OCI-M1 (cell line): ENCODE data around the gene NAA16.
"Not testable (repeated sequence)": the region's sequence is repeated elsewhere in the genome, so short reads cannot be mapped to it uniquely, and the experiment has no call there.

Experiments used
- DNase-seq: peaks from one replicate; lab custom pipeline; 2025; lab: John Stamatoyannopoulos, UW

NAA16 gene

GRCh38 chr13:41356385-41356648, 45.2 kb downstream of the NAA16 start:
- DNase-seq: not testable (repeated sequence)

DNA sequence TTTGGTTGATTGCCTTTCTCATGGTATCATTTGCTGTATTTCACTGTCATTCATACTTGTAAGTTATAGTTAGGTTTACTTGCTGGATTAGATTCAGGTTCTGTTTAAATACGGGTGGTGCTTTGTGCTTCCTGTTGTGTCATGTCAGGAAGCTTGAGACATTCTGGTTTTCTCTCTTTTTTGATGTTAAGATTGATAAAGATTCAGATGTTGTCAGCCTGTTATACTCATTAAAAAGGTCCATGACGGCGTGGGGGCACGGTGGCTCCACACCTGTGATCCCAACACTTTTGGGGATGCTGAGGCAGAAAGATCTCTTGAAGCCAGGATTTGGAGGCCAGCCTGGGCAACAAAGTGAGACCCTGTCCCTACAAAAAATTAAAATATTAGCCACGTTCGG, 45.7 kb downstream of the NAA16 start:
- DNase-seq: no peak

- DNase-seq: peak; percentile 37
Observed at GRCh38 chr13:41361491-41361890, 50.4 kb downstream of the NAA16 start.

GRCh38 chr13:41364043-41364442, 53.0 kb downstream of the NAA16 start:
- DNase-seq: no peak

DNA sequence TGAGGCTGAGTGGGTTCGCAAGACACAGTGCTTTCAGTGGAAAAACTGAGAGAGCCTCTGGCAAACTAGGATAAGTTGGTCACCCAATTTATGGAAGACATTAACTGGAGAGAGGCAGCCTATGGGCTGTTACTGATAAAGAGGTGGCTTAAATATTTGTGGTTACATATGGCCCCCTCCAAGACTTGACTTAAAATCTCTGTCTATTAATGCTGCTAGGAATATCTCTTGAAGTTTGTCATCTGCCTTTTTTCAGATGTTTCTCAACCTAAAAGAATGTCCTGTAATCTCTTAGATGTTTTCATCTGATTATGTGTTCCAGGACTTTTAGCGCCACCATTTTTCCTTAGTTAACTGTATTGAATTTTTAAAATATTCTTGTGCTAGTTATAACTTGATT, 54.6 kb downstream of the NAA16 start:
- DNase-seq: no peak

DNA sequence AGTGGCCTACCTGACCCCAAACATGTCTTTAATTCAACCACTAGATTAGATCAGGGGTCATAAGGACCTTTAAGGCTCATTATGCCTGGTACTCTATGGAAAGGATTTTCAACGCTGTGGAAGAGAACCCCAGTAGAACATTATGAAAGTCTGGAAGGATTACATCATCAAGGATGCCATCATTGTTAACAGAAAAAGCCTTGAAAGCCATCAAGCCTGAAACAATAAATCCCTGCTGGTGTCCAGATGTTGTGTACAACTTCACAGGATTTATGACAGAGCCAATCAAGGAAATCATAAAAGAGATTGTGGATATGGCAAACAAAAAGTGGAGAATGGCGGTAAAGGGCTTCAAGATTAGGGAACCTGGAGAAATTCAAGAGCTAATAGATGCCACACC, 59.7 kb downstream of the NAA16 start:
- DNase-seq: no peak

GRCh38 chr13:41377446-41377845, 66.4 kb downstream of the NAA16 start:
- no peak for DNase-seq

DNA sequence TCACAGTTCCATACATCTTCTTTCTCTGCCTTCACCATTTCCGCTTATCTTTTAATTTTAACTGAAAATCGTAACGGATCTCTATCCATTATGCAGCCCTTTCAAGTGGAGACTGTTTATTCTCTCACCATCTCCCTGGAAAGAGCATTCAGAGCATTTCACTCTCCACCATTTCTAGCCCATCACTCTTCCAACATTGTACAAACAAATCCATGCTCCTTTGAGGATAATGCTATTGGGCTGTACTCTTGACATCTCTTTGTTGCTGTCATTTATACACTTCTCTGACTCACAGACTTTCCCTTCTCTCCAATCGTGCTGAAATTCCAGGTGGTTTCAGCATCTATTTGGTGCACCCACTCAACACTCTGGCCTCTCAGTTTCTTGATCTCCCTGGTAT, 71.4 kb downstream of the NAA16 start:
- no peak for DNase-seq

DNA sequence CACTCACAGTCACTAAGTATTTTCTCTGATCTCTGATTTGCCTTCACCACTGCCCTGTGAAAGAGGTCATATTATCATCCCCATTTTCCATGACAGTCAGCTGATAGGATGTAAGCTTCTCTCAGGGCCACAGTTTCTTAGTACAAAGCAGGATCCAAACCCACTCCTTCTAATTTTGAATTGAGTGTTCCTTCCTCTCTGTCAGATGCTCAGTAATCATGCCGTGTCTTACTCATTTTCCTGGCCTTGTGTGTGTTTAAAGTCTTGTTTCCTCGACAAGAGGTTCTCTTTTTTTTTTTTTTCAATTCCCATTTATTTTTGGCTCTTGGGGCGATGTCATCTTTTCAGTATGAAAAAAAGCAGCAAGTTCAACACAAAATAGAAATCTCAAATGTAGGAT, 72.3 kb downstream of the NAA16 start:
- no peak for DNase-seq

- peak; percentile 51 for DNase-seq
Observed at GRCh38 chr13:41384749-41385503, 73.9 kb downstream of the NAA16 start.

DNA sequence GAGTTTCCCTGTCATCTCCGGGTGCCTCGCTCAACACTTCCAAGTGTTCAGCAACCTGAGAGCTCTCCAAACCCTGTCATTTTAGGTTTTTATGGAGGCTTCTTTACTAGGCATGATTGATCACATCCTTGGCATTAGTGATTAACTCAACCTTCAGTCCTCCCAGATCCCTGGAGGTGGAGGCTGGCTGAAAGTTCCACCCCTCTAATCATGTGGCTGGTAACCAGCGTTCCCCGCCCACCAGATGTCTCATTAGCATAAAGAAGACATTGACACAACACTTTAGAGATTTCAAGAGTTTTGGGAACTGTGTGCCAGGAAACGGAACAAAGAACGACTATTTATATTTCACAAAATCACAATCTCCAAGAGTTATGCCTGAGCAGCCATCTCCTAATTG, 75.1 kb downstream of the NAA16 start:
- DNase-seq: no peak

DNA sequence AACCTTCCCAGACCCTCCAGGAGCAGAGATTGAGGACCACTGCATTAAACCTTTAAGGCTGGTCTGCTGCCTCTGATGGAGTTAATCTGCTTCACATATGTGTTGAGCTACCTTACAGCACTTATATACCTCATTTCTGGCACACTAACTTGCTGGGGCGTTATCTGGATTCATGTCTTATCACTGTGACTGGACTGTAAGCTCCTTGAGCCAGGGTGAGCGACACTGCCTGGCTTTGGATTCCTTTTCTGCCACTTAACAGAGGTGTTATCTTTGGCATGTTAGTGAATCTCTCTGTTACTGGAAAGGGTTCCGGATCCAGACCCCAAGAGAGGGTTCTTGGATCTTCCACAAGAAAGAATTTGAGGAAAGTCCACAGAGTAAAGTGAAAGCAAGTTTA, 76.5 kb downstream of the NAA16 start:
- DNase-seq: no peak

DNA sequence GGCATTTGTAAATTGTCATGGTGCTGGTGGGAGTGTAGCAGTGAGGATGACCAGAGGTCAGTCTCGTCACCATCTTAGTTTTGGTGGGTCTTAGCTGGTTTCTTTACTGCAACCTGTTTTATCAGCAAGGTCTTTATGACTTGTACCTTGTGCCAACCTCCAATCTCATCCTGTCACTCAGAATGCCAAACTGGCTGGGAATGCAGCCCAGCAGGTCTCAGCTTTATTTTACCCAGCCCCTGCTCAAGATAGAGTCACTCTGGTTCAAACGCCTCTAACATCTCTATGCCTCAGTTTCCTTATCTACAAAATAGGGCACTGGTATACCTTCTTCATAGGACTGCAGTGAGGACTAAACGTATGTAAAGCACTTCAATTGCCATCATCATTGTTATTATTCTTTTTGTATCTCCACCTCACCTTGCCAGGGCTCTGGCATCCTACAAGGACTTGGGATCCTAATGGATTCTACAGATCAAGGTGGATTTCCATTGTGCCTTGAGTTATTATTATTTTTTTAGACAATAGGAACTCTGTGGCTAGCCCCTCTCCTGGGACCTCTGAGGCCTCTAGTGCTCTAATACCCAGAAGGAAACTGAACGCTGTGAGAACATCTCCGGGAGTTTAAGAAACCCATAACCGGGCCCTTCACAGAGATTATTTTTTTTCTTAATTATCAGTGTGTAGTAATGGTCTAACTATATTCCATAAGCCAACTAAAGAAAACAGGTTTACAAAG, 77.2 kb downstream of the NAA16 start:
- DNase-seq: no peak

DNA sequence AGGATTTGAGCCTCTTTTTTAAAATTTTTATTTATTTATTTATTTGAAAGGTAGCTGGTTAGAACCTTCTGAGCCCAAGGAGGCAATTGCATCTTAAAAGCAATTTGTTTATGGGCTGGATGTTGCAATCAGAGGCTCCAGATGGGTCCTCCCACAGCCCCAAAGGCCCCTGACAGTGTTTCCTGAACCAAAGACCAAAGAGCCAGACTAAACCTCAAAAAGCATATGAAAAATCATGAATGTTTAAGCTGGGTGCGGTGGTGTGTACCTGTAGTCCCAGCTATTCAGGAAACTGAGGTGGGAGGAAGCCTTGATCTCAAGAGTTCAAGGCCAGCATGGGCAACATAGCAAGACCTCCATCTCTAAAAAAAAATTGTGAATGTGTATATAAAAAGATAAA, 78.5 kb downstream of the NAA16 start:
- no peak for DNase-seq

DNA sequence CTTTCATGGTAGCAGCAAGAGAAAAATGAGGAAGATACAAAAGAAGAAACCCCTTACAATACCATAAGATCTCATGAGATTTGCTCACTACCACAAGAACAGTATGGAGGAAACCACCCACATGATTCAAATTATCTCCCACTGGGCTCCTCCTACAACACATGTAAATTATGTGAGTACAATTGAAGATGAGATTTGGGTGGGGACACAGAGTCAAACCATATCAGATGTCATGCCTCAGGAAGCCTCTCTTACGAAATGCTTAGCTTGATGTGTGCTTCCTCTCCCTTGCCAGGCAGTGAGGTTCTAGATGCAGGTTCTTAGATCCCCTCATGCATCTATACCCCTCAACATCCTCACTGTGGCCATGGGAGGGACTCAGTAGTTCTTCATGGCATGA, 83.1 kb downstream of the NAA16 start:
- peak; percentile 31 for DNase-seq

- no peak for DNase-seq
Observed at GRCh38 chr13:41398494-41399170, 87.6 kb downstream of the NAA16 start.

DNA sequence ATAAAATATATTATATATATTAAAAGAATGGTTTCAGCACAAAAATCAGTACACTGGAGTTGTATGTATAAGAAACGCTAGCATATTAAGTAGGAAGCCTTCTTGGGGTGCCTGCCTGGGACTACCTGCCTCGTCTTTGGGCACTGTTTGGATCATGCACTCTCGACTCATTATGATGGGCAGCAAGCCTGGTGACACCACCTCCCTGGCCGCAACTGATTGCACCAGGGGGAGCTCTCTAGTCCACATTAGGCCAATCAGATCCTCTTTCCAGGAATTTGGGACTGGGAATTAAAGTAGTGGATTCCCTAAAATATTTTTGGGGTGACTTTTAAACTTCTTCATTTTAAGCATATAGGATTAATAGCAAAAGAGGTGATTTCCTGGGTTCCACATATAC, 90.3 kb downstream of the NAA16 start:
- no peak for DNase-seq

GRCh38 chr13:41402691-41403511, 91.8 kb downstream of the NAA16 start:
- no peak for DNase-seq

- no peak for DNase-seq
Observed at GRCh38 chr13:41403983-41404382, 92.9 kb downstream of the NAA16 start.

DNA sequence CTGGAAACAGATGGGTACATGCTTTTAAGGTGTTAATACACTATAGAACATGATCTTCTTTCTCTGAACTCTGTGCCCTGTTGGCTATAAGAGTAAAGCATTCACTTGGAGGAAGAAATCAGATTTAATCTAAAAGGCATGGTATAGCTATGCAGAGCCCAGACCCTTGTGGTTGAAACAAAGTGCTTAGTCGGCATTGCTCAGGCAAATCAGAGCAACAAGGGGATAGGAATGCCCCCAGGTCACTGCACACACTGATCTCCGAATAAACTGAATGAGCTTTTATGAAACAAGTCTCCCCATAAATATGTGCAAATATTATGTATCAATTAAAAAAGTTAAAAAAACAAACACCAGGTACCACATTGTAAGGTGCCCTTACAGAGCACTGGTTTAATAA, 94.3 kb downstream of the NAA16 start:
- DNase-seq: no peak

DNA sequence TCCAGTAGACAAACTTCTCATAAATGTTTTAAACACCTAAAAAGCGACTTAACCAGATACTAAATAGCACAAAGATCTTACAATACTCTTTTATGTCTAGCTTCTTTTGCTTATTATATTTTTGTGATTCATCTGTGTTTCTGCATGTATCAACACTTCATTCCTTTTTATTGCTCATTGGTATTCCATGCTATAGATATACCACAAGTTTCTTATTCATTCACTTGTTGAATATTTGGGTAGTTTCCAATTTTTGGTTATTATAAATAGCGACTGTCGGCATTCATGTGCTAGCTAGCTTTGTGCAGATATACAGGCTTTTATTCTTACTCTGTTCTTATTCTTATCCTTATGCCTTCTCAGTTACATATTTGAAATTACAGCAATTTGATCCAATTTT, 96.3 kb downstream of the NAA16 start:
- DNase-seq: no peak

DNA sequence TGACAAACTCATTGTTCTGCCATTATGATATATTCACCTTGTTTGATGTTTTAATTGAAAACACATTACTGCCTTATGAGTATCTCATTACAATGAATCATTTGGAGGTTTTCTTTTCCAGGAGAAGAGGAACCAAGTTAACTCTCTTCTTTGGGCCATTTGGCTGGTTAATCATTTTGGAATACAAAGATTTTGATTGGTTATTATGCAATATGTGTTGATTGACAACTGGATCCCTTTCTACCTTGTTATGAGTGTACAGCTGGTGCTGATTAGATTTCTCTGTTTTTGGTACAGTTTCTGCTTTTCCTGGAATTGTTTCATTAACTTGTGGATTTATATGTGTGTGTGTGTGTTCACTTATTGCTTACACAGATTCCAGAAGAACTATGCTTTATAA, 97.1 kb downstream of the NAA16 start:
- no peak for DNase-seq

GRCh38 chr13:41408746-41409145, 97.7 kb downstream of the NAA16 start:
- DNase-seq: no peak
